ENCODE results near the gene ZFAND3.

Gene ZFAND3

GRCh38 chr6:37830225-37830624 is 10.7 kb downstream of the ZFAND3 start:
- no peak for DNase-seq

DNA sequence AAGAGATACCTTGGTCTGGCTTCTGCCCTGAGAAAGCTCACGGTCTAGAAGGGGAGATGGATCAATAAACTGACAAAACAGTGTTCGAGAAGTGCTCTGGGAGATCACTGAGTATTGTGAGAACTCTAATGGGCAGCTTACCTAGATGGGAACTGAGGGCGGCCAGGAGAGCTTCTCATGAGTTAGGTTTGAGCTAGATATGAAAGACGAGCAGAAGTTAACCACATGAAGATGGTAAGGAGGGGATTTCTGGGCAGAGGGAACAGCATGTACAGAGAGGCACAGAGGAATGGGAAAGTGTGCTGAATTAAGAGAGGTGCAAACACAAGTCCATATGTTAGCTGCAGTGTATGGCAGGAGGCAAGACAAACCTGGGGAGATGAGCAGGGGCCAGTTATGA is 11.9 kb downstream of the ZFAND3 start:
- no peak for DNase-seq

GRCh38 chr6:37835923-37836322 is 16.4 kb downstream of the ZFAND3 start:
- DNase-seq: no peak

DNA sequence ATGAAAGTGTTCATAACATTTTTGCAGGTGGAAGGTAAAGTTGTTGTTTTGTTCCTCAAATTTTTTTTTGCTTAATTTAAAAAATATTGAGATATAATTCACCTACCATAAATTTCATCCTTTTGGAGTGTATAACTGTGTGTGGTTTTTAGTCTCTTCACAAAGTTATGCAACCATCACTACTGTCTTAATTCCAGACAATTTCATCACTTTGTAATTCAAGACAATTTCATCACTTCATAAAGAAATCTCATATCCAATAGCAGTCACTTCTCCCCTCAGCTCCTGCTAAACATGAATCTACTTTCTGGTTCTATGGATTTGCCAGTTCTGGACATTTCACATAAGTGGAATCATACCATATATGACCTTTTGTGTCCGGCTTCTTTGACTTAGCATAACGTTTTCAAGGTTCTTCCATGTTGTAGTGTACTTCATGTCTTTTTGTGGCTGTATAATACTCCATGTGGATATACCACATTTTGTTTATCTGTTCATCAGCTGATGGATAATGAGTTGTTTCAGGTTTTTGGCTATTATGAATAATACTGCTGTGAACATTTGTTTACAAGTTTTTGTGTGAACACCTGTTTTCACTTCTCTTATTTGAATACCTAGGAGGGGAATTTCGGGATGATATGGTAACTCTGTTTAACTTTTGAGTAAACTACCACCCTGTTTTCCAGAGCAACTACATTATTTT is 18.8 kb downstream of the ZFAND3 start:
- DNase-seq: no peak

DNA sequence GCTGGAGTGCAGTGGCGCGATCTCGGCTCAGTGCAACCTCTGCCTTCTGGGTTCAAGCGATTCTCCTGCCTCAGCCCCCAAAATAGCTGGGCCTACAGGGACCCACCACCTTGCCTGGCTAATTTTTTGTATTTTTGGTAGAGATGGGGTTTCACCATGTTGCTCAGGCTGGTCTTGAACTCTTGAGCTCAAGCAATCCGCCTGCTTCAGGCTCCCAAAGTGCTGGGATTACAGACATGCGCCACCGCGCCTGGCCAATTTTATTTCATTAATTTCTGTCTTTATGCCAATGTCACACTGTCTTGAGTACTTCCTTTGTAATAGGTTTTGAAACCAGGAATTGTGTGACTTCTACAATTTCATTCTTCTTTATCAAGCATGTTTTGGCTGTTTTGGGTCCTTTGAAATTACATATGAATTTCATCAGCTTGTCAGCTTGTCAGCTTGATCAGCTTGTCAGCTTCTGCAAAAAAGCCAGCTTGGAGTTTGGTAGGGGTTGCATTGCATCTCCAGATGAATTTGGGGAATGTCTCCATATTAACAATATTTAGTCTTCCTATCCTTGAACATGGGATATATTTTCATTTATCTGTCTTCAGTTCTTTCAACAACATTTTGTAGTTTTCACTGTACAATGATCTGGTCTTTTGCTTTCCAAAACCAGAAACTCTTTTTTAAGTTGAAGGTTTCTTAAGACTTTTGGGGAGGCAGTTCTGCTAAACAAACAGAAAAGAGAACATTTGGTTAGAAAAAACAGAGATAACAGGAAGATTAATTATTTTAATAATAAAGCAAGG is 20.8 kb downstream of the ZFAND3 start:
- no peak for DNase-seq

DNA sequence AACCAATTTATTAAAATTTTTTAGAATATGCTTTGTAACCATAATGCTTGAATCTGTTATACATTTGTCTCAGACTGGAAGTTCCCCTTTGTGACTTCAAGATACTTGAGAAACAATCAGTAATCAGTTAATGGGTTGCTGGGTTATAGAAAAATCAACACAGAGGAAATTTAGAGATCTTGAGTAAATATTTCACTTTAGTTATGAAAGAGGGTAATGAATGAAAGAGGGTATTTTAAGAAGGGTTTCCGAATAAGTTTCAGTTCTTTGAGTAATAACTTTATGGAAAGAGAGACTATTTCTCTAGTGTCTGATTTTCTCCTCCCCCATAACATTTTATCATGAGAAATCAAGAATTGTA is 21.4 kb downstream of the ZFAND3 start:
- no peak for DNase-seq

DNA sequence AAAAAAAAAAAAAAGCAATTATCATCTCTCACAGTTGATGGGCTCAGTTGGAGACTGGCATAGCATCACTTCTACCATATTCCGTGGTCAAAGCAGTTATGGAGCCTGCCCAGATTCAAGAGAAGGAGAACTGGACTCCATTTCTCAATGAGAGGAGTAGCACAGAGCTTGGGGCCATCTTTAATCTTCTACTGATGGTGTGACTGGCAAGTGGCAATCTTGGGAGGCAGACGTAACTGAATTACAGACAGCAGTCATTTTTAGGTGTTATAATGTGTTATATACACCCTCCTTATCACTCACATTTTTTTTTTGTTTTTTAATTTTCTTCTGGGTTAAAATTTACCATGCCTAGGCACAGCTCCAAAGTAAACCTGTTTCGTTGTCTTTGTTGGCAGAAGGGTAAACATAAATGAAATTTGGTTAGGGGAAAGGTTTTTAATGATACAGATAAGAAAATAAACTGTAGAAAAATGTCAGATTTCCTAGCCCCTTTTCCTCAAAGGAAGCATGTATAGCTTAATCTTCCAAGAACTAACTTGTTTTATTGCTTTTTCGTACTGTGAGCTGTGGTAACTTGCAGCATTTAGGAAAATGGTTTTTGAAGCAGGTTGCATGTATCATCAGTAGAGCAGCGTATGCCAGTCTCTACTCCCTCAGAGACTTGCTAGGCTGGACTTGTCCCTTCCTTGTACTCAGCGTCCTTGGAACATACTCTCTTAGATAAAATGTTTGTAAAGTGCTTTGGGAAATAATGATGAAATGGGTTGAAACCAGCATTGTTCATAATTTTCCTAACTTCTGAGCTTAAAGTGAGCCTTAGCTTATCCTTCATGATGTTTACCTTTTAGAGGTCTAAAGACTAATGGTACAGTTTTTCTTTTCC is 25.7 kb downstream of the ZFAND3 start:
- no peak for DNase-seq

DNA sequence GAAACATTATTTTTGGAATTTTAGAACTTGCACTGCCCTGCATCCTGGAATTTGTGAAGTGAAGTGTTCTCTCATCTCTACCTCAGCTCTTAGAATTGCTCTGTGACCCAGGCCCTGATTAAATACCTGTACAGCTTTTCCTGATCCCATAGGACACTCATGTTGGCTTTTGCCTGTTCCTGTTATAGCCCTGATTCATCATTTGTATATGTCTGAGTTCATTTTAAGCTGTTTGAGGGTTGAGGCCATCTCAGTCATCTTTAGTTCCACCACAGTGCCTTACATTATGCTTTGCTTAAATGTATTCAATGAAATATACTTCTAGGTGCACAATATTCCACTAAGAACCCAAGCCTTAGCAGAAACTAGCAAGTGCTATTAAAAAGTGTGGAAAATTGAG is 26.4 kb downstream of the ZFAND3 start:
- DNase-seq: no peak

- DNase-seq: no peak
These were observed 28.2 kb downstream of the ZFAND3 start for GRCh38 chr6:37847704-37848103.

DNA sequence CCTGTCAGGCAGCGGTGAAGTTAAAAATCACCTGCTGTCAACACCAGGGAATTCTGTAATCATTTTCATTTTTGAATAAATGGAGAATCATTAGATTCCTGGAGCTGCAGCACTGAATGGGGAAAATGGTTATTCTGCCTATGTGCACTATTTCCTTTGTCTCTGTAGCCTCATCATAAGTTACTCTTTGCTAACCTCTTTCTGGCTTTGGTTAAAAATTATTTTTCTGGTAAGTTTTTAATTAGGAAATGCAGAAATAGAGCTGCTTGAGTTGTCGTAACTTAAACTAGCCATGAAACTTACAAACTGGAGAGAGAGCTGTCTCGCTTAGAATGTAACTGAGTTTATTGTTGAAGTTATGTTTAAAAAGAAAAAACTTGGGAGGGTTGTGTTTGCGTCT is 28.8 kb downstream of the ZFAND3 start:
- no peak for DNase-seq

DNA sequence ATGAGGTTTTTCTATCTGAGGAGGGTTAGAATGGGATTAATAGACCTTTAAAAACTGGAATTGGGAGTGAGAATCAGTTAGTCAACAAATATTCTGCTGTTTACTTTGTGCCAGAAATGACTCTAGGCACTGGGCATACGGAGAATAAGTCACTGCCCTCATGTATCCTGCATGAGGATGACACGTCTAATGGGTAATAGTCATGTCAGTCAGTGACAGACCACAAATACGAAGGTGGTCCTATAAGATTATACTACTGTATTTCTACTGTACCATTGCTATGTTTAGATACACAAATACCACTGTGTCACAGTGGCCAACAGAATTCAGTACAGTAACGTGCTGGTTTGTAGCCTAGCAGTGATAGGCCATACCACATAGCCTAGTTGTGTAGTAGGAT is 30.7 kb downstream of the ZFAND3 start:
- DNase-seq: no peak

GRCh38 chr6:37850728-37851285 is 31.3 kb downstream of the ZFAND3 start:
- no peak for DNase-seq

GRCh38 chr6:37851997-37852524 is 32.5 kb downstream of the ZFAND3 start:
- no peak for DNase-seq

GRCh38 chr6:37856285-37856684 is 36.8 kb downstream of the ZFAND3 start:
- no peak for DNase-seq

DNA sequence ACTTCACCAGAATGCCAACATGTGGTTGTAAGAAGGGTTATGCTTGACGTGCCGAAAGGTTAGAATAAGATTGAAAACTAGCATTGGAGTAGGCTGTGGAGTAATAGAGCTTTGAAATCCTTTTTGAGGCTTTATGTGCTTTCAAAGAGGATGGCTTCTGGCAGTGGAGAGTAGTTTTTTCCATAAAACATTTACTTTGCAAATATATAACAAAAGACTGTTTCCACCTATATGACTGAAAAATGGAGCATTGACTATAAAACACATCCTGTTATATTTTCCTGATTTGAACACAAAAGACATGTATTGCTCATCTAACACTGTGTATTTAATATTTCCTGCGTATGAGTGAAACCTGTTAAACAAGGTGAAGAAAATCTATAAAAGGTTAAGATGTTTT is 38.8 kb downstream of the ZFAND3 start:
- DNase-seq: no peak

- peak; percentile 18 for DNase-seq
These were observed 40.8 kb downstream of the ZFAND3 start for GRCh38 chr6:37860226-37860839.

DNA sequence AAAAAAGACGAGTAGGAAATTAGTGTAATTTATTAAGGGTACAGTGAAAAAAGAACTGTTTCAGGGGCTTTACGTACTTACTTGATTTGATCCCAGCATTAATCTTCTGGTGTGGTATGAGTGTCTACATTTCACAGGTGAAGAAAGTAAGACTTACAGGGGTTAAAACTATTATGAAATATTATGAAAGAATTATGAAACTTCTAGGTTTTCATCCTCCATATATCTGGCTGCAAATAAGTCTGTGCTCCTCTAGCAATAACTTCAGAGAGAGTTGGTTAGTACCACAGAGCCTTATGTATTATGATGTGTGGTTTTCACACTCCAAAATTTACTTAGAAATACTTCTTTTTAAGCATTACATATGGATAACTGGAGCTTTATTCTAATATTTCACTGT is 41.9 kb downstream of the ZFAND3 start:
- DNase-seq: no peak

DNA sequence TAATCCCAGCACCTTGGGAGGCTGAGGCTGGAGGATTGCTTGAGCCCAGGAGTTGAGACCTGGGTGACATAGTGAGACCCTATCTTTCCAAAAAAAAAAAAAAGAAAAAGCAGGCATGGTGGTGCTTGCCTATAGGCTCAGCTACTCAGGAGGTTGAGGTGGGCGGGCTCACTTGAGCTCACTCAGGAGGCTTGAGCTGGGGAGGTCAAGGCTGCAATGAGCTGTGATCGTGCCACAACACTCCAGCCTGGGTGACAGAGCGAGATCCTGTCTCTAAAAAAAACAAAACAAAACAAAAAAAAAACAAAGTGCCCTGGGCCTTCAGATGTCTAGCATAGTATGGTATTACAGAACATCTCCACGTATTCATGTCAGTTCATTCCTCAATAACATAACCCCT is 42.9 kb downstream of the ZFAND3 start:
- no peak for DNase-seq

GRCh38 chr6:37862992-37863391 is 43.5 kb downstream of the ZFAND3 start:
- DNase-seq: no peak

- no peak for DNase-seq
These were observed 44.7 kb downstream of the ZFAND3 start for GRCh38 chr6:37864250-37864649.

DNA sequence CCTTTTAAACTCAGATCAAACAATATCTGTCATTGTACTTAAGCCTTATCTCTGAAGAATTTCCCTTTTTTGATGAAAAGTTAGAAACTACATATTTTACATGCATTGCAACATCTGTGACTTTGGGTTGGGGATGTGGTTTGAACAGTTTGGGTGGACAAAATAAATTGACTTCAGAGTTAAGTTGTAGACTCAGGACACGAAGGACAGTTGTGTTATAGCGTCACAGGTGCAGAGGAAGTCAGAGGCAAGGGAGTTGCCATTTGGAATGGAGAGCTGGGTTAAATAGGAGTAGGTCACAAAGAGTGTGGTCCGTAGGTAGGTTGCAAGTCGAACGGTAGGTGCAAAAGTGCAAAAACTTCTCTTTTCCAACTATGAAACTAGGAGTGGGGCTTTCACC is 46.0 kb downstream of the ZFAND3 start:
- no peak for DNase-seq
